HEK293 (cell line): Measurements from ENCODE around the gene NAV2.

Source experiments
- CTCF ChIP-seq: fragments of 450-650 bp; formaldehyde crosslinking; IDR thresholded peaks from 2 replicates; pipeline ENCODE4 v1.5.1; 2016; ENCODE audit warnings: missing biosample characterization, missing genetic modification characterization
- FEZF1 ChIP-seq: fragments of 450-650 bp; formaldehyde crosslinking; IDR thresholded peaks from 2 replicates; pipeline ENCODE4 v1.5.1; 2016; ENCODE audit warnings: missing biosample characterization, missing genetic modification characterization
- REST ChIP-seq: fragments of 450-650 bp; formaldehyde crosslinking; IDR thresholded peaks from 2 replicates; pipeline ENCODE4 v1.5.1; 2016; ENCODE audit warnings: missing biosample characterization, missing genetic modification characterization
- ZNF10 ChIP-seq: fragments of 450-650 bp; formaldehyde crosslinking; IDR thresholded peaks from 2 replicates; pipeline ENCODE4 v1.5.1; 2017; ENCODE audit warnings: missing biosample characterization, missing genetic modification characterization
- ZNF114 ChIP-seq: fragments of 450-650 bp; formaldehyde crosslinking; IDR thresholded peaks from 2 replicates; pipeline ENCODE4 v1.5.0; 2017; ENCODE audit warnings: missing biosample characterization, missing genetic modification characterization
- ZNF133 ChIP-seq: fragments of 450-650 bp; formaldehyde crosslinking; IDR thresholded peaks from 2 replicates; pipeline ENCODE4 v1.5.1; 2016; ENCODE audit warnings: missing biosample characterization, missing genetic modification characterization
- ZNF18 ChIP-seq: fragments of 450-650 bp; formaldehyde crosslinking; IDR thresholded peaks from 2 replicates; pipeline ENCODE4 v1.5.1; 2016; ENCODE audit warnings: missing biosample characterization, missing genetic modification characterization
- ZNF24 ChIP-seq: fragments of 450-650 bp; formaldehyde crosslinking; IDR thresholded peaks from 2 replicates; pipeline ENCODE4 v1.5.1; 2016; ENCODE audit warnings: missing biosample characterization, missing genetic modification characterization
- ZNF530 ChIP-seq: fragments of 450-650 bp; formaldehyde crosslinking; IDR thresholded peaks from 2 replicates; pipeline ENCODE4 v1.5.1; 2016; ENCODE audit warnings: low read depth, missing biosample characterization, missing genetic modification characterization
- ZNF768 ChIP-seq: fragments of 450-650 bp; formaldehyde crosslinking; IDR thresholded peaks from 2 replicates; pipeline ENCODE4 v1.5.1; 2018; ENCODE audit warnings: missing biosample characterization, mild to moderate bottlenecking, missing genetic modification characterization

- TF ChIP-seq FEZF1 (tag by site-specific recombination) (no peak), ZNF114 (tag by site-specific recombination) (no peak), CTCF (tag by site-specific recombination) (no peak), REST (no peak), ZNF10 (tag by site-specific recombination) (no peak), ZNF133 (no peak), ZNF530 (tag by site-specific recombination) (no peak), ZNF768 (tag by site-specific recombination) (no peak), ZNF24 (tag by site-specific recombination) (no peak), ZNF18 (no peak)
Measured at GRCh38 chr11:20116825-20117224, 404.2 kb downstream of the NAV2 start.
